AG04449 (cell line): ENCODE data around the gene ADAMTS17.

Source experiments
- CTCF ChIA-PET: fragments of 350-600 bp; formaldehyde crosslinking; extraction: SDS; loops from one replicate; lab custom pipeline; 2021; ENCODE audit warnings: antibody characterized with exemption; lab: Yijun Ruan, JAX
- POLR2A ChIA-PET: fragments of 400-600, 350-600 bp; formaldehyde crosslinking; extraction: SDS; loops from one replicate; lab custom pipeline; 2020; ENCODE audit warnings: antibody characterized with exemption, inconsistent platforms; lab: Yijun Ruan, JAX
- DNase-seq: peaks from one replicate; pipeline ENCODE4 v3.0.0-alpha.2; 2010; ENCODE audit warnings: low read depth, low spot score
- H3K4me3 ChIP-seq: 2 replicates; pipeline ENCODE4 v1.5.1; 2011; ENCODE audit warnings: low read depth, mild to moderate bottlenecking, control low read depth, low read length
- CTCF ChIP-seq: IDR thresholded peaks from one replicate; pipeline ENCODE4 v1.5.1; 2011; ENCODE audit warnings: mild to moderate bottlenecking, moderate library complexity, low read length, control low read depth, inconsistent platforms; ENCODE audit not compliant: insufficient read depth; ENCODE audit errors: missing control alignments

The ADAMTS17 gene

GRCh38 chr15:100298257-100298656 lies 43.5 kb downstream of the ADAMTS17 start:
- CTCF ChIA-PET, result no interaction called here
- H3K4me3 ChIP-seq, result no peak overlapping the region
- TF ChIP-seq CTCF, result no peak
- no peak for DNase-seq
- POLR2A ChIA-PET, result no interaction called here

- TF ChIP-seq CTCF, result no peak
- POLR2A ChIA-PET, result no interaction called here
- CTCF ChIA-PET, result no interaction called here
- no peak for DNase-seq
- no peak overlapping the region for H3K4me3 ChIP-seq
These were observed 44.0 kb downstream of the ADAMTS17 start for GRCh38 chr15:100297812-100298211.

- TF ChIP-seq CTCF, result no peak
- DNase-seq, result no peak
- H3K4me3 ChIP-seq, result no peak overlapping the region
- POLR2A ChIA-PET, result no interaction called here
- CTCF ChIA-PET, result no interaction called here
These were observed 45.7 kb downstream of the ADAMTS17 start for GRCh38 chr15:100295939-100296565.

- ChIA-PET CTCF (no interaction called here), POLR2A (no interaction called here)
- H3K4me3 ChIP-seq, result no peak overlapping the region
- DNase-seq, result no peak
- no peak for TF ChIP-seq CTCF
These were observed 49.8 kb downstream of the ADAMTS17 start for GRCh38 chr15:100292010-100292409.

- CTCF ChIA-PET, result no interaction called here
- DNase-seq, result no peak
- TF ChIP-seq CTCF, result no peak
These were observed 50.7 kb downstream of the ADAMTS17 start for GRCh38 chr15:100291106-100291505.

GRCh38 chr15:100285641-100286295 lies 56.0 kb downstream of the ADAMTS17 start:
- TF ChIP-seq CTCF, result no peak
- DNase-seq, result no peak
- no peak overlapping the region for H3K4me3 ChIP-seq
- CTCF ChIA-PET, result no interaction called here
- POLR2A ChIA-PET, result no interaction called here

More at GRCh38 chr15:100291106-100291505, 50.7 kb downstream of the ADAMTS17 start:
- no peak overlapping the region for H3K4me3 ChIP-seq
- POLR2A ChIA-PET, result no interaction called here
